Measurements from ENCODE around the gene SLC15A3. TPM values are rescaled to one million over a fixed set of nuclear protein-coding genes. Genes with fewer than 3 reads are reported as not detected.

Gene SLC15A3
- total RNA-seq, 1 experiment from 2014 or later, result 10.2 TPM

DNA sequence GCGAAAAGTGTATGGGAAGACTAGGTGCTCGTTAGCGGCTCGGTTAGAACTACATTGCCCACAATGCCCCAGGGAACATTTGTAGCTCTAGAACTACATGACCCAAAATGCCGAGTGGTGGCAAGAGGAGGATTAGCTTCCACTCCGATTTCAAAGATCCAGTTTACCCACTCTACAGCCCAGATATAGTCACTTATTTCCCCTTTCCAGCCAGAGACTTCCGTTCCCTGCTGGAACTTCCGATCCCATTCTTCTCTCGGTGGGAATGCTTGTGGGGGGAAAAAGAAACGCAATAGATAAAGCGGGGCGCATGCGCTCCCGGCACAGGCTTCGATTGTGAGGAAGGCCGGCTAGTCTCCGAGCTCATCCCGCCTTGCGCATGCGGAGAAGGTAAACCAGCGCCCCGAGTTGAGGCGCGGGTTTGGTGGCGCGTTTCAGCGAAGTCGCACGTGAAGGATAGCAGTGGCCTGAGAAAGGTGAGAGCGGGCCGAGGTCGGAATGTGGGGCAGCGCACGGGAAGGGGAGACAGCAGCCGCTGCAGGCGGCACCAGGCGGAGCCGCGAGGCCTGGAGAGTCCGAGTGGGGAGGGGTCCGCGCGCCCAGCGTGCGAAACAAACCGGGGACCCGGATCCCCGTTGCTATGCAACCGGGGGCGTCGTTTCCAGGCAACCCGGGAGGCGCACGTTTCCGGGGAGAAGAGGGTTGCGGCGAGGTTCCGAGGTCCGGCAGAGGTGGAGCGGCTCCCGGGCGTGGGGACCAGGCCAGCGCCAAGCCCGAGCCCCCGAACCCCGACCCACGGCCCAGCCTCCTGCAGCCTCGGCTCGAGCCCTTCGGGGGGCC, 38.0 kb downstream of the SLC15A3 start, which contains the start of gene TMEM109 (continued):
- TF ChIP-seq RORB (CRISPR knock-in tag; IDR thresholded peaks at IDR 0.05) (no peak), NFYB (CRISPR knock-in tag; conservative IDR thresholded peaks at IDR 0.05; ENCODE audit: low read depth) (peak; percentile 34; the same call in 1 of the 2 replicates), ATF1 (CRISPR knock-in tag; IDR thresholded peaks at IDR 0.05) (peak; percentile 92), ZNF396 (CRISPR knock-in tag; IDR thresholded peaks at IDR 0.05; ENCODE audit: borderline replicate concordance) (no peak), NFATC4 (CRISPR knock-in tag; IDR thresholded peaks at IDR 0.05) (no peak), OVOL2 (CRISPR knock-in tag; IDR thresholded peaks at IDR 0.05; ENCODE audit: borderline replicate concordance) (no peak), FOXK1 (CRISPR knock-in tag; IDR thresholded peaks at IDR 0.05) (peak; percentile 48; the same call in 1 of the 2 replicates), JUN (CRISPR knock-in tag; IDR thresholded peaks at IDR 0.05) (peak; percentile 73; the same call in 1 of the 2 replicates), JAZF1 (CRISPR knock-in tag; IDR thresholded peaks at IDR 0.05) (no peak), ATF6 (CRISPR knock-in tag; IDR thresholded peaks at IDR 0.05) (no peak), SP1 (CRISPR knock-in tag; conservative IDR thresholded peaks at IDR 0.05) (peak; percentile 70), ZNF423 (CRISPR knock-in tag; IDR thresholded peaks at IDR 0.05) (no peak)
- TF ChIP-seq, protein P1, sequence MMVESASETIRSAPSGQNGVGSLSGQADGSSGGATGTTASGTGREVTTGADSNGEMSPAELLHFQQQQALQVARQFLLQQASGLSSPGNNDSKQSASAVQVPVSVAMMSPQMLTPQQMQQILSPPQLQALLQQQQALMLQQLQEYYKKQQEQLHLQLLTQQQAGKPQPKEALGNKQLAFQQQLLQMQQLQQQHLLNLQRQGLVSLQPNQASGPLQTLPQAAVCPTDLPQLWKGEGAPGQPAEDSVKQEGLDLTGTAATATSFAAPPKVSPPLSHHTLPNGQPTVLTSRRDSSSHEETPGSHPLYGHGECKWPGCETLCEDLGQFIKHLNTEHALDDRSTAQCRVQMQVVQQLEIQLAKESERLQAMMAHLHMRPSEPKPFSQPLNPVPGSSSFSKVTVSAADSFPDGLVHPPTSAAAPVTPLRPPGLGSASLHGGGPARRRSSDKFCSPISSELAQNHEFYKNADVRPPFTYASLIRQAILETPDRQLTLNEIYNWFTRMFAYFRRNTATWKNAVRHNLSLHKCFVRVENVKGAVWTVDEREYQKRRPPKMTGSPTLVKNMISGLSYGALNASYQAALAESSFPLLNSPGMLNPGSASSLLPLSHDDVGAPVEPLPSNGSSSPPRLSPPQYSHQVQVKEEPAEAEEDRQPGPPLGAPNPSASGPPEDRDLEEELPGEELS (CRISPR knock-in tag; IDR thresholded peaks at IDR 0.05), result peak; percentile 92; the same call in 1 of the 2 replicates
- TF ChIP-seq, protein P2, sequence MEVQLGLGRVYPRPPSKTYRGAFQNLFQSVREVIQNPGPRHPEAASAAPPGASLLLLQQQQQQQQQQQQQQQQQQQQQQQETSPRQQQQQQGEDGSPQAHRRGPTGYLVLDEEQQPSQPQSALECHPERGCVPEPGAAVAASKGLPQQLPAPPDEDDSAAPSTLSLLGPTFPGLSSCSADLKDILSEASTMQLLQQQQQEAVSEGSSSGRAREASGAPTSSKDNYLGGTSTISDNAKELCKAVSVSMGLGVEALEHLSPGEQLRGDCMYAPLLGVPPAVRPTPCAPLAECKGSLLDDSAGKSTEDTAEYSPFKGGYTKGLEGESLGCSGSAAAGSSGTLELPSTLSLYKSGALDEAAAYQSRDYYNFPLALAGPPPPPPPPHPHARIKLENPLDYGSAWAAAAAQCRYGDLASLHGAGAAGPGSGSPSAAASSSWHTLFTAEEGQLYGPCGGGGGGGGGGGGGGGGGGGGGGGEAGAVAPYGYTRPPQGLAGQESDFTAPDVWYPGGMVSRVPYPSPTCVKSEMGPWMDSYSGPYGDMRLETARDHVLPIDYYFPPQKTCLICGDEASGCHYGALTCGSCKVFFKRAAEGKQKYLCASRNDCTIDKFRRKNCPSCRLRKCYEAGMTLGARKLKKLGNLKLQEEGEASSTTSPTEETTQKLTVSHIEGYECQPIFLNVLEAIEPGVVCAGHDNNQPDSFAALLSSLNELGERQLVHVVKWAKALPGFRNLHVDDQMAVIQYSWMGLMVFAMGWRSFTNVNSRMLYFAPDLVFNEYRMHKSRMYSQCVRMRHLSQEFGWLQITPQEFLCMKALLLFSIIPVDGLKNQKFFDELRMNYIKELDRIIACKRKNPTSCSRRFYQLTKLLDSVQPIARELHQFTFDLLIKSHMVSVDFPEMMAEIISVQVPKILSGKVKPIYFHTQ (CRISPR knock-in tag; IDR thresholded peaks at IDR 0.05), result no peak

GRCh38 chr11:60912851-60913528, 39.0 kb downstream of the SLC15A3 start:
- peaks cover 47% of the 10 kb centered on the region for H3K4me1 Mint-ChIP-seq
- H3K9me3 Mint-ChIP-seq, result peaks cover 6% of the 10 kb centered on the region; the same call in 1 of the 2 replicates
- ChIA-PET POLR2A (interaction anchor here (0.7 to 1.4 kb wide), 3 partner anchors 11 to 40 kb away, joined by 3 to 8 read pairs (median 5); partner anchors contain the start of gene TMEM132A), CTCF (interaction anchor here (0.9 to 5.6 kb wide), 6 partner anchors 8 to 57 kb away, joined by 3 to 51 read pairs (median 8); partner anchors contain the start of genes PRPF19 and TMEM132A)
- H3K4me3 Mint-ChIP-seq, result peak overlapping the region; percentile 94
- TF ChIP-seq, protein P3, sequence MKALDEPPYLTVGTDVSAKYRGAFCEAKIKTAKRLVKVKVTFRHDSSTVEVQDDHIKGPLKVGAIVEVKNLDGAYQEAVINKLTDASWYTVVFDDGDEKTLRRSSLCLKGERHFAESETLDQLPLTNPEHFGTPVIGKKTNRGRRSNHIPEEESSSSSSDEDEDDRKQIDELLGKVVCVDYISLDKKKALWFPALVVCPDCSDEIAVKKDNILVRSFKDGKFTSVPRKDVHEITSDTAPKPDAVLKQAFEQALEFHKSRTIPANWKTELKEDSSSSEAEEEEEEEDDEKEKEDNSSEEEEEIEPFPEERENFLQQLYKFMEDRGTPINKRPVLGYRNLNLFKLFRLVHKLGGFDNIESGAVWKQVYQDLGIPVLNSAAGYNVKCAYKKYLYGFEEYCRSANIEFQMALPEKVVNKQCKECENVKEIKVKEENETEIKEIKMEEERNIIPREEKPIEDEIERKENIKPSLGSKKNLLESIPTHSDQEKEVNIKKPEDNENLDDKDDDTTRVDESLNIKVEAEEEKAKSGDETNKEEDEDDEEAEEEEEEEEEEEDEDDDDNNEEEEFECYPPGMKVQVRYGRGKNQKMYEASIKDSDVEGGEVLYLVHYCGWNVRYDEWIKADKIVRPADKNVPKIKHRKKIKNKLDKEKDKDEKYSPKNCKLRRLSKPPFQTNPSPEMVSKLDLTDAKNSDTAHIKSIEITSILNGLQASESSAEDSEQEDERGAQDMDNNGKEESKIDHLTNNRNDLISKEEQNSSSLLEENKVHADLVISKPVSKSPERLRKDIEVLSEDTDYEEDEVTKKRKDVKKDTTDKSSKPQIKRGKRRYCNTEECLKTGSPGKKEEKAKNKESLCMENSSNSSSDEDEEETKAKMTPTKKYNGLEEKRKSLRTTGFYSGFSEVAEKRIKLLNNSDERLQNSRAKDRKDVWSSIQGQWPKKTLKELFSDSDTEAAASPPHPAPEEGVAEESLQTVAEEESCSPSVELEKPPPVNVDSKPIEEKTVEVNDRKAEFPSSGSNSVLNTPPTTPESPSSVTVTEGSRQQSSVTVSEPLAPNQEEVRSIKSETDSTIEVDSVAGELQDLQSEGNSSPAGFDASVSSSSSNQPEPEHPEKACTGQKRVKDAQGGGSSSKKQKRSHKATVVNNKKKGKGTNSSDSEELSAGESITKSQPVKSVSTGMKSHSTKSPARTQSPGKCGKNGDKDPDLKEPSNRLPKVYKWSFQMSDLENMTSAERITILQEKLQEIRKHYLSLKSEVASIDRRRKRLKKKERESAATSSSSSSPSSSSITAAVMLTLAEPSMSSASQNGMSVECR (CRISPR knock-in tag; IDR thresholded peaks at IDR 0.05; ENCODE audit: borderline replicate concordance), result no peak
- no peak for TF ChIP-seq HMGXB4 (CRISPR knock-in tag; IDR thresholded peaks at IDR 0.05)
- no peak for TF ChIP-seq SP1 (CRISPR knock-in tag; conservative IDR thresholded peaks at IDR 0.05)
- TF ChIP-seq NFYB (CRISPR knock-in tag; conservative IDR thresholded peaks at IDR 0.05; ENCODE audit: low read depth), result no peak
- TF ChIP-seq, protein P4, sequence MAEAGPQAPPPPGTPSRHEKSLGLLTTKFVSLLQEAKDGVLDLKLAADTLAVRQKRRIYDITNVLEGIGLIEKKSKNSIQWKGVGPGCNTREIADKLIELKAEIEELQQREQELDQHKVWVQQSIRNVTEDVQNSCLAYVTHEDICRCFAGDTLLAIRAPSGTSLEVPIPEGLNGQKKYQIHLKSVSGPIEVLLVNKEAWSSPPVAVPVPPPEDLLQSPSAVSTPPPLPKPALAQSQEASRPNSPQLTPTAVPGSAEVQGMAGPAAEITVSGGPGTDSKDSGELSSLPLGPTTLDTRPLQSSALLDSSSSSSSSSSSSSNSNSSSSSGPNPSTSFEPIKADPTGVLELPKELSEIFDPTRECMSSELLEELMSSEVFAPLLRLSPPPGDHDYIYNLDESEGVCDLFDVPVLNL (CRISPR knock-in tag; IDR thresholded peaks at IDR 0.05; ENCODE audit: borderline replicate concordance, low read depth), result no peak
- TF ChIP-seq ZNF416 (CRISPR knock-in tag; IDR thresholded peaks at IDR 0.05), result no peak
- H3K27ac Mint-ChIP-seq, result peak overlapping the region; percentile 99; the same call in 1 of the 2 replicates
- no peaks in the 10 kb centered on the region; the same call in 1 of the 2 replicates for H3K36me3 Mint-ChIP-seq
- DNase-seq (ENCODE audit: low spot score) (no peak), ATAC-seq (no peak)
- peaks cover 42% of the 10 kb centered on the region for H3K27me3 Mint-ChIP-seq (ENCODE audit: low read depth)
